Measurements from ENCODE around the gene SLC50A1. TPM values are rescaled to one million over a fixed set of nuclear protein-coding genes. Genes with fewer than 3 reads are reported as not detected.

Gene SLC50A1
- total and polyA plus RNA-seq, 9 of the 15 experiments (the other 6 are each of a cell fraction or from before 2014, with no cell fraction given): 46.5 to 132 (median 91.9) TPM

DNA sequence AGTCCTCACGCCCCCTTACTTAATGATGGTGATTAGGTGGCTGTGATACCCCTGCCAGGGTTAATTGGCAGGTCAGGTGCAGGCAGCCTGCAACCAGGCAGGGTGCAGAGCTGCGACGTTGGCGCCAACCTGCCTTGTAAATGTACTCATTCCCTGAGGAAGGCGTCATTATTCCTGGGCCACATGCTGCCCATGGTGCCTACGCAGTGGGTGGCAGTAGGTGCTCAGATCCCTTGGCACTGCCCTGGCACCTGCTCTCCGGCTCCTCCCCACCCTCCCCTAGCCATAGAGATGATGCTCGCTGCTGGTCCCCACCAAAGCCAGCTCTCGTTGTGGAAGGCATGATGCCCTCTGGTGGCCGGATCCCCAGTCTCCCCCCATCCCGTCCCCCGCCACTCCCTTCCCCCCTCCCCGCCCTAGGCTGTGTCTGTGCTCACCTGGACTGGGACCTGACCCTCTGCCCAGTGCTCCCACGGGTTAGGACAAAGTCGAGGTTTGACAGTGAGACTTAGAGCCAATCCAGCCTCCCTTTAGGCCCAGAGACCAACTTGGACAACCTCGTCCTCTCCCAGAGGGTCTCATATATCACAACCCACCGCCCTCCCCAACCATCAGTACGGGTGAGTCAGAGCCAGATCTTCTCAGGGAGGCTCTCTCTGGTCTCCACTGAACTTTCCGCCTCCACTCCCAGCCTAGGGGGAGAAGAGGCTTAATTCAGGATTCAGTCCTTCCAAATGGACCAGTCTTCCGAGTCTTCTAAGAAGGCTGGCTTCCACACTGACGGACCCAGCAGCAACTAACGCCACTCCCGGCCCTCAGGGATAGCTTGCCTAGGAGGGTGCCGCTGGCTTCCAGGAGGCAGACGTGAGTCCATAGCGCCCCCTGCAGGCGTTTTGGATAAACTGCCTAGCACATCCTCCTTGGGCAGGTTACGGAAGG lies 31.8 kb downstream of the SLC50A1 start (continued):
- no peak for TF ChIP-seq SFPQ (IDR thresholded peaks at IDR 0.05; ENCODE audit: low read depth, low read length)
- TF ChIP-seq SRF (CRISPR knock-in tag; IDR thresholded peaks at IDR 0.05): 0 out of 4 replicates have a peak, but pooled peaks of 1 of the 2 experiments have one; percentile 69
- 0 out of 2 replicates have a peak, but pooled peaks have one; percentile 35 for TF ChIP-seq ZHX1 (conservative IDR thresholded peaks at IDR 0.05; ENCODE audit: low read length)
- TF ChIP-seq, protein P1, sequence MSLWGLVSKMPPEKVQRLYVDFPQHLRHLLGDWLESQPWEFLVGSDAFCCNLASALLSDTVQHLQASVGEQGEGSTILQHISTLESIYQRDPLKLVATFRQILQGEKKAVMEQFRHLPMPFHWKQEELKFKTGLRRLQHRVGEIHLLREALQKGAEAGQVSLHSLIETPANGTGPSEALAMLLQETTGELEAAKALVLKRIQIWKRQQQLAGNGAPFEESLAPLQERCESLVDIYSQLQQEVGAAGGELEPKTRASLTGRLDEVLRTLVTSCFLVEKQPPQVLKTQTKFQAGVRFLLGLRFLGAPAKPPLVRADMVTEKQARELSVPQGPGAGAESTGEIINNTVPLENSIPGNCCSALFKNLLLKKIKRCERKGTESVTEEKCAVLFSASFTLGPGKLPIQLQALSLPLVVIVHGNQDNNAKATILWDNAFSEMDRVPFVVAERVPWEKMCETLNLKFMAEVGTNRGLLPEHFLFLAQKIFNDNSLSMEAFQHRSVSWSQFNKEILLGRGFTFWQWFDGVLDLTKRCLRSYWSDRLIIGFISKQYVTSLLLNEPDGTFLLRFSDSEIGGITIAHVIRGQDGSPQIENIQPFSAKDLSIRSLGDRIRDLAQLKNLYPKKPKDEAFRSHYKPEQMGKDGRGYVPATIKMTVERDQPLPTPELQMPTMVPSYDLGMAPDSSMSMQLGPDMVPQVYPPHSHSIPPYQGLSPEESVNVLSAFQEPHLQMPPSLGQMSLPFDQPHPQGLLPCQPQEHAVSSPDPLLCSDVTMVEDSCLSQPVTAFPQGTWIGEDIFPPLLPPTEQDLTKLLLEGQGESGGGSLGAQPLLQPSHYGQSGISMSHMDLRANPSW (CRISPR knock-in tag; IDR thresholded peaks at IDR 0.05): no peak
- no peak for TF ChIP-seq U2AF1 (optimal IDR thresholded peaks at IDR 0.05; ENCODE audit: low read depth, low read length)
- TF ChIP-seq ZNF592 (IDR thresholded peaks at IDR 0.05): no peak
- no peak for TF ChIP-seq ADNP (tag; IDR thresholded peaks at IDR 0.05)

Data from K562 (cell line).